GM12872 (cell line): ENCODE data around the gene SLC27A6.

Experiments
- TF ChIP-seq, protein P1 (sequence below): IDR thresholded peaks from 3 replicates; pipeline ENCODE4 v1.5.1; 2011; ENCODE audit warnings: low read depth, mild to moderate bottlenecking, low read length, moderate library complexity; ENCODE audit not compliant: insufficient read depth

SLC27A6 gene

GRCh38 chr5:128979761-128980160 lies 14.5 kb downstream of the SLC27A6 start:
- TF ChIP-seq, protein P1, sequence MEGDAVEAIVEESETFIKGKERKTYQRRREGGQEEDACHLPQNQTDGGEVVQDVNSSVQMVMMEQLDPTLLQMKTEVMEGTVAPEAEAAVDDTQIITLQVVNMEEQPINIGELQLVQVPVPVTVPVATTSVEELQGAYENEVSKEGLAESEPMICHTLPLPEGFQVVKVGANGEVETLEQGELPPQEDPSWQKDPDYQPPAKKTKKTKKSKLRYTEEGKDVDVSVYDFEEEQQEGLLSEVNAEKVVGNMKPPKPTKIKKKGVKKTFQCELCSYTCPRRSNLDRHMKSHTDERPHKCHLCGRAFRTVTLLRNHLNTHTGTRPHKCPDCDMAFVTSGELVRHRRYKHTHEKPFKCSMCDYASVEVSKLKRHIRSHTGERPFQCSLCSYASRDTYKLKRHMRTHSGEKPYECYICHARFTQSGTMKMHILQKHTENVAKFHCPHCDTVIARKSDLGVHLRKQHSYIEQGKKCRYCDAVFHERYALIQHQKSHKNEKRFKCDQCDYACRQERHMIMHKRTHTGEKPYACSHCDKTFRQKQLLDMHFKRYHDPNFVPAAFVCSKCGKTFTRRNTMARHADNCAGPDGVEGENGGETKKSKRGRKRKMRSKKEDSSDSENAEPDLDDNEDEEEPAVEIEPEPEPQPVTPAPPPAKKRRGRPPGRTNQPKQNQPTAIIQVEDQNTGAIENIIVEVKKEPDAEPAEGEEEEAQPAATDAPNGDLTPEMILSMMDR: no peak

GRCh38 chr5:128980917-128981316 lies 15.6 kb downstream of the SLC27A6 start:
- TF ChIP-seq, protein P1: no peak

- TF ChIP-seq, protein P1: no peak
These were observed 19.2 kb downstream of the SLC27A6 start for GRCh38 chr5:128984480-128984879.

DNA sequence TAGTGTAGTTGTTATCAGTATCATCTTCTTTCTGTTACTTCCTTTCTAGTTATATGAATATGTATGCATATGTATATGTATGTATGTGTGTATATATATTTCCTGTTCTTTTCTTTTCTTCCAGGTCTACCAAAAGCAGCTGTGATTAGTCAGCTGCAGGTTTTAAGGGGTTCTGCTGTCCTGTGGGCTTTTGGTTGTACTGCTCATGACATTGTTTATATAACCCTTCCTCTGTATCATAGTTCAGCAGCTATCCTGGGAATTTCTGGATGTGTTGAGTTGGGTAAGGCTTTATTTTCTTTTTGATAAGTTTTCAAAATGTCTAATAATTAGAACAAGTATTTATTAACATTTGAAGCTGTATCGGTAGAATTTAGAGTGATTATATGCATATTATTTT lies 23.2 kb downstream of the SLC27A6 start:
- TF ChIP-seq, protein P1: no peak

GRCh38 chr5:129001841-129002526 lies 36.7 kb downstream of the SLC27A6 start:
- TF ChIP-seq, protein P1: no peak

GRCh38 chr5:129002527-129002842 lies 37.2 kb downstream of the SLC27A6 start:
- TF ChIP-seq, protein P1: no peak

GRCh38 chr5:129003232-129003631 lies 37.9 kb downstream of the SLC27A6 start:
- TF ChIP-seq, protein P1: no peak
